Brain microvascular endothelial cell (primary cell): ENCODE measurements around the gene SF3B1.
"Not testable (repeated sequence)": the region's sequence is repeated elsewhere in the genome, so short reads cannot be mapped to it uniquely, and the experiment has no call there.

Experiments used
- DNase-seq: peaks from one replicate; pipeline ENCODE4 v3.0.0-alpha.2; 2020
- H3K27ac ChIP-seq: fragments of 250-450 bp; sonication (Bioruptor Pico); 2 replicates; pipeline ENCODE4 v1.5.1; 2020; ENCODE audit warnings: mild to moderate bottlenecking, moderate library complexity
- H3K27me3 ChIP-seq: fragments of 250-450 bp; sonication (Bioruptor Pico); replicated peaks from 2 replicates; pipeline ENCODE4 v1.5.1; 2020; ENCODE audit warnings: mild to moderate bottlenecking
- H3K36me3 ChIP-seq: fragments of 250-450 bp; sonication (Bioruptor Pico); replicated peaks from 2 replicates; pipeline ENCODE4 v1.5.1; 2020; ENCODE audit warnings: mild to moderate bottlenecking
- H3K4me3 ChIP-seq: 2 replicates; pipeline ENCODE4 v1.5.1; 2011; ENCODE audit warnings: low read depth, mild to moderate bottlenecking, control low read depth, low read length, moderate library complexity
- CTCF ChIP-seq: IDR thresholded peaks from 2 replicates; pipeline ENCODE4 v1.5.1; 2011; ENCODE audit warnings: low read depth, mild to moderate bottlenecking, moderate library complexity, low read length, control low read depth, inconsistent platforms; ENCODE audit errors: missing control alignments
- in situ Hi-C: cut with HindIII; loops from 2 replicates; pipeline ENCODE4 v1.10.0; 2017; ENCODE audit warnings: low sequenced_read_pairs, low pct_ligation_motif_present

SF3B1 gene, protein sequence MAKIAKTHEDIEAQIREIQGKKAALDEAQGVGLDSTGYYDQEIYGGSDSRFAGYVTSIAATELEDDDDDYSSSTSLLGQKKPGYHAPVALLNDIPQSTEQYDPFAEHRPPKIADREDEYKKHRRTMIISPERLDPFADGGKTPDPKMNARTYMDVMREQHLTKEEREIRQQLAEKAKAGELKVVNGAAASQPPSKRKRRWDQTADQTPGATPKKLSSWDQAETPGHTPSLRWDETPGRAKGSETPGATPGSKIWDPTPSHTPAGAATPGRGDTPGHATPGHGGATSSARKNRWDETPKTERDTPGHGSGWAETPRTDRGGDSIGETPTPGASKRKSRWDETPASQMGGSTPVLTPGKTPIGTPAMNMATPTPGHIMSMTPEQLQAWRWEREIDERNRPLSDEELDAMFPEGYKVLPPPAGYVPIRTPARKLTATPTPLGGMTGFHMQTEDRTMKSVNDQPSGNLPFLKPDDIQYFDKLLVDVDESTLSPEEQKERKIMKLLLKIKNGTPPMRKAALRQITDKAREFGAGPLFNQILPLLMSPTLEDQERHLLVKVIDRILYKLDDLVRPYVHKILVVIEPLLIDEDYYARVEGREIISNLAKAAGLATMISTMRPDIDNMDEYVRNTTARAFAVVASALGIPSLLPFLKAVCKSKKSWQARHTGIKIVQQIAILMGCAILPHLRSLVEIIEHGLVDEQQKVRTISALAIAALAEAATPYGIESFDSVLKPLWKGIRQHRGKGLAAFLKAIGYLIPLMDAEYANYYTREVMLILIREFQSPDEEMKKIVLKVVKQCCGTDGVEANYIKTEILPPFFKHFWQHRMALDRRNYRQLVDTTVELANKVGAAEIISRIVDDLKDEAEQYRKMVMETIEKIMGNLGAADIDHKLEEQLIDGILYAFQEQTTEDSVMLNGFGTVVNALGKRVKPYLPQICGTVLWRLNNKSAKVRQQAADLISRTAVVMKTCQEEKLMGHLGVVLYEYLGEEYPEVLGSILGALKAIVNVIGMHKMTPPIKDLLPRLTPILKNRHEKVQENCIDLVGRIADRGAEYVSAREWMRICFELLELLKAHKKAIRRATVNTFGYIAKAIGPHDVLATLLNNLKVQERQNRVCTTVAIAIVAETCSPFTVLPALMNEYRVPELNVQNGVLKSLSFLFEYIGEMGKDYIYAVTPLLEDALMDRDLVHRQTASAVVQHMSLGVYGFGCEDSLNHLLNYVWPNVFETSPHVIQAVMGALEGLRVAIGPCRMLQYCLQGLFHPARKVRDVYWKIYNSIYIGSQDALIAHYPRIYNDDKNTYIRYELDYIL

DNA sequence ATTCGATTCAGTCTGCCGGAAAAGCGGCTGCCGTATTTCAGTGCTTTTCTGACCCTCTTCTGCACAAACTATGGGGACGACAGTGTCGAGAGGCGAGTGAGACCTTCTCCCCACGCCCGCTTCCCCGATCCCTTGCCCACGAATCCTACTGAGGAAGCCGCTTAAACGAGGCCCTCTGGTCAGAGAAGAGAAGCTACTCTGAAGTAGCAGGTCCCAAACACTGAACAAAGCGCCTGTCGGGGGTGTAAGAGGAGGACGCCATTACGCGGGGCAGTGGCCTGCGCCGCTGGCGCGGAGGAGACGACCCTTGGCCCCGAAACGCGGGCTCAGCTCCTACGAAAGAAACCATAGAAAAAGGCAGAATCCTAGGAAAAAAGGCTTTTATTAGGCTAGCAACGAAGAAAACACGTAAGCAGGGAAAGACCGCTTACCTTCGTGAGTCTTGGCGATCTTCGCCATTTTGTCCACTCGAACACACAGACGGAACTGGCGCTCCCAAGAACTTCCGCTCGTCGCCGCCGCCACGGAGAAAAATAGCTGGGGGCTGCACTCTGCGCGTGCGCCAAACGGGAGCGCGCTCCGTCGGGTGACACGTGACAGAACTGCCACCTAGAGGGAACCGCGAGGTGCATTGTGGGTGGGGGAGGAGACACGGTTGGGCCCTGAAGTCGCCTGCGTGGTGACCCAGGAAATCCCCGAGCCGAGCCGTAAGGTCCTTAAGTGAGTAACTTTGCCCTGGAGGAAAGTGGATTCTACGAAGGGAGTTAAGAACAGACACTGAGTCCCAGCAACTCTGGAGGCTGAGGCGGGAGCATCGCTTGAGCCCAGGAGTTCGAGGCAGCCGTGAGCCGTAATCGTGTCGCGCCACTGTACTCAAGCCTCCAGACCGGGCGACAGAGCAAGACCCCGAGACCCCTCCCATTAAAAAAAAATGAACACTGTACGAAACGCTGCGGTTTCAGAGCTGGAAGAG, at the start of gene SF3B1:
SF3B1 (minus strand) TSS at position 488 of the 973 bp plus-strand sequence; CDS start at position 459, 29 bp downstream.
- no peak for TF ChIP-seq CTCF

DNA sequence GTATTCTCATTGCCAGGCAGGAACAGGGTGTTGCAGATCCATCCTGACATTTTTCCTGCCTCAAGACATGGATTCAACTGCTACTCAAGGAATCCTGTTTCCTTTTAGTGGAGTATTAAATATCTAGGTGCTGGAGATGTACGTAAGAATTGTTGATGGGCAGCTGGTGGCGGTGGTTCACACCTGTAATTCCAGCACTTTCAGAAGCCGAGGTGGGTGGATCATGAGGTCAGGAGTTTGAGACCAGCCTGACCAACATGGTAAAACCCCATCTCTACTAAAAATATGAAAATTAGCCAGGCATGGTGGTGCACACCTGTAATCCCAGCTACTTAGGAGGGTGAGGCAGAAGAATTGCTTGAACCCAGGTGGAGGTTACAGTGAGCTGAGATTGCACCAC, 49.4 kb upstream of the SF3B1 start:
- H3K4me3 ChIP-seq, H3K27ac ChIP-seq, H3K27me3 ChIP-seq, in situ Hi-C loops, DNase-seq: not testable (repeated sequence)
- peaks cover 34% of the 10 kb centered on the region for H3K36me3 ChIP-seq

More for the DNA sequence above, at the start of gene SF3B1:
- peak within 1 kb of the TSS; percentile 100 for H3K4me3 ChIP-seq
- DNase-seq: peak; percentile 96
- no peaks in the 10 kb centered on the region for H3K27me3 ChIP-seq
- no peaks in the 10 kb centered on the region for H3K36me3 ChIP-seq
- in situ Hi-C loops: no loop called here
- peak within 1 kb of the TSS; percentile 90 for H3K27ac ChIP-seq

- H3K27ac ChIP-seq: no peak overlapping the region
- H3K4me3 ChIP-seq: no peak overlapping the region
- TF ChIP-seq CTCF: no peak
- in situ Hi-C loops: no loop called here
- no peaks in the 10 kb centered on the region for H3K27me3 ChIP-seq
- DNase-seq: no peak
- peaks cover 32% of the 10 kb centered on the region for H3K36me3 ChIP-seq
Measured at GRCh38 chr2:197480165-197481036, 45.6 kb upstream of the SF3B1 start.

DNA sequence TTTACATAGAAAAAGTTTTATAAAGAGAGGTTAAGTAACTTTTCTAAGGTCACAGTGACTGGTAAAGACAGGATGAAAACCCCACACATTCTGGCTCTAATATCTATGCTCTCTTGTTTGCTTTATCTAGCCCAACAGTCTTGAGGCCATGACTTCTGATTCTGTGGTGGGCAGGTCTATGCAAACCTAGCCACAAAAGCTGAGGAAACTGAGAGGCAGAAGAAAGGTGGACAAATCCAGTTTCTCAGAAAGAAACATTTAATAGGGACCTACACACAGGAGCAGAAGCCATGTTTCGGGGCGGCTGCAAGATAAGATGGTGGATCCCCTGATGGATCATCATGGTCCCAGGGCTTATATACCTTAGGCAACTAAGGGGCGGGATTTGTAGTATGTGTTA, 43.0 kb upstream of the SF3B1 start:
- Histone ChIP-seq H3K4me3 (no peak overlapping the region), H3K27me3 (no peaks in the 10 kb centered on the region), H3K36me3 (peaks cover 42% of the 10 kb centered on the region), H3K27ac (no peak overlapping the region)
- no peak for DNase-seq
- in situ Hi-C loops: no loop called here
- TF ChIP-seq CTCF: no peak

DNA sequence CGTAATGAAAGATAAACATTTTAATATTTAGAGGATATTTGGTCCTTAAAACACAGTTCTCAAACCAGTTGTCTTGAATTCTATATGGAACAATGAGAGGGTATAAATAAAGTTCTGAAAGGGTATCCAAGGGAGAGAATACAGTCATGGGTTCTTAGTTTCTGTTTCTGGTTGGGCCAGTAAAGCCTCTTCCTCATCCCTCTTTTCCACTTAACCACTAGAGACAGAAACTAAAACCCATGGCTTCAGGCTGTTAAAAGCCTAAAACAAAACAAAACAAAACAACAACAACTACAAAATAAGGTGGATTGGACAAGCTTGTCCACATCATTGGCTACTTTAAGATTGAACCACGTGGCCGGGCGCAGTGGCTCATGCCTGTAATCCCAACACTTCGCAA, 37.3 kb upstream of the SF3B1 start:
- TF ChIP-seq CTCF: no peak
- no peak for DNase-seq
- H3K36me3 ChIP-seq: peaks cover 58% of the 10 kb centered on the region
- H3K27me3 ChIP-seq: no peaks in the 10 kb centered on the region
- no peak overlapping the region for H3K4me3 ChIP-seq
- H3K27ac ChIP-seq: no peak overlapping the region
- in situ Hi-C loops: no loop called here
